Activated CD8-positive, alpha-beta T cell treated with anti-CD3 and anti-CD28 coated beads for 36 hours (primary cell): Measurements from ENCODE around the gene OR2Z1. TPM values are rescaled to one million over a fixed set of nuclear protein-coding genes. Genes with fewer than 3 reads are reported as not detected.

ENCODE experiments used
- ATAC-seq: fragments of 200-7000 bp; cut with Tn5 transposase; one replicate; pipeline ENCODE4 v1.10.0; 2021; ENCODE audit warnings: mild to moderate bottlenecking, moderate library complexity
- CTCF ChIA-PET: fragments of 350-600 bp; sonication (Branson Sonifier 250); formaldehyde crosslinking; loops from one replicate; lab custom pipeline; 2021; ENCODE audit warnings: antibody characterized with exemption; lab: Charles Lee
- POLR2A ChIA-PET: fragments of 350-600 bp; sonication (Branson Sonifier 250); formaldehyde crosslinking; loops from one replicate; lab custom pipeline; 2021; ENCODE audit warnings: antibody characterized with exemption; lab: Charles Lee
- DNase-seq: peaks from one replicate; pipeline ENCODE4 v3.0.0-alpha.2; 2020
- H3K27ac Mint-ChIP-seq: one replicate; pipeline ENCODE4 v1.8.0; 2021; ENCODE audit warnings: mild to moderate bottlenecking, mixed read lengths
- H3K27me3 Mint-ChIP-seq: one replicate; pipeline ENCODE4 v1.8.0; 2021; ENCODE audit warnings: mixed read lengths
- H3K36me3 Mint-ChIP-seq: one replicate; pipeline ENCODE4 v1.8.0; 2021; ENCODE audit warnings: low read depth, mixed read lengths
- H3K4me1 Mint-ChIP-seq: one replicate; pipeline ENCODE4 v1.8.0; 2021; ENCODE audit warnings: low read depth, mixed read lengths
- H3K4me3 Mint-ChIP-seq: one replicate; pipeline ENCODE4 v1.8.0; 2021; ENCODE audit warnings: mild to moderate bottlenecking, moderate library complexity, mixed read lengths
- H3K9me3 Mint-ChIP-seq: one replicate; pipeline ENCODE4 v1.8.0; 2021; ENCODE audit warnings: mixed read lengths
- intact Hi-C: fragments of 100-400 bp; cut with micrococcal nuclease; formaldehyde crosslinking; loops from one replicate; pipeline ENCODE4 v1.10.0; 2022
- total RNA-seq, 2 experiments: library from RNA; stranded (reverse); gene quantifications; one replicate each; pipeline ENCODE4 v1.2.3, GENCODE V29; 2021
- TF ChIP-seq, protein P1 (sequence below): fragments of 200-600 bp; IDR thresholded peaks from one replicate; pipeline ENCODE4 v1.8.0; 2022; ENCODE audit warnings: antibody characterized with exemption, mild to moderate bottlenecking

OR2Z1 gene
- total RNA-seq, 2 experiments from 2014 or later, result not detected

- TF ChIP-seq, protein P1, sequence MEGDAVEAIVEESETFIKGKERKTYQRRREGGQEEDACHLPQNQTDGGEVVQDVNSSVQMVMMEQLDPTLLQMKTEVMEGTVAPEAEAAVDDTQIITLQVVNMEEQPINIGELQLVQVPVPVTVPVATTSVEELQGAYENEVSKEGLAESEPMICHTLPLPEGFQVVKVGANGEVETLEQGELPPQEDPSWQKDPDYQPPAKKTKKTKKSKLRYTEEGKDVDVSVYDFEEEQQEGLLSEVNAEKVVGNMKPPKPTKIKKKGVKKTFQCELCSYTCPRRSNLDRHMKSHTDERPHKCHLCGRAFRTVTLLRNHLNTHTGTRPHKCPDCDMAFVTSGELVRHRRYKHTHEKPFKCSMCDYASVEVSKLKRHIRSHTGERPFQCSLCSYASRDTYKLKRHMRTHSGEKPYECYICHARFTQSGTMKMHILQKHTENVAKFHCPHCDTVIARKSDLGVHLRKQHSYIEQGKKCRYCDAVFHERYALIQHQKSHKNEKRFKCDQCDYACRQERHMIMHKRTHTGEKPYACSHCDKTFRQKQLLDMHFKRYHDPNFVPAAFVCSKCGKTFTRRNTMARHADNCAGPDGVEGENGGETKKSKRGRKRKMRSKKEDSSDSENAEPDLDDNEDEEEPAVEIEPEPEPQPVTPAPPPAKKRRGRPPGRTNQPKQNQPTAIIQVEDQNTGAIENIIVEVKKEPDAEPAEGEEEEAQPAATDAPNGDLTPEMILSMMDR, result no peak
- no peak for ATAC-seq
- Mint-ChIP-seq H3K4me3 (no peak overlapping the region), H3K9me3 (peaks cover 5% of the 10 kb centered on the region), H3K27me3 (no peaks in the 10 kb centered on the region), H3K27ac (no peak overlapping the region), H3K4me1 (peaks cover 13% of the 10 kb centered on the region), H3K36me3 (no peaks in the 10 kb centered on the region)
- POLR2A ChIA-PET, result interaction anchor here (0.6 kb wide), 1 partner anchor 8 kb away, joined by 3 read pairs; no protein-coding TSS in a partner anchor
- DNase-seq, result no peak
- CTCF ChIA-PET, result interaction anchor here (1.8 kb wide), 1 partner anchor 13 kb away, joined by 7 read pairs; no protein-coding TSS in a partner anchor
- intact Hi-C loops, result no loop called here
Observed at GRCh38 chr19:8680676-8681344, 40.6 kb upstream of the OR2Z1 start.

DNA sequence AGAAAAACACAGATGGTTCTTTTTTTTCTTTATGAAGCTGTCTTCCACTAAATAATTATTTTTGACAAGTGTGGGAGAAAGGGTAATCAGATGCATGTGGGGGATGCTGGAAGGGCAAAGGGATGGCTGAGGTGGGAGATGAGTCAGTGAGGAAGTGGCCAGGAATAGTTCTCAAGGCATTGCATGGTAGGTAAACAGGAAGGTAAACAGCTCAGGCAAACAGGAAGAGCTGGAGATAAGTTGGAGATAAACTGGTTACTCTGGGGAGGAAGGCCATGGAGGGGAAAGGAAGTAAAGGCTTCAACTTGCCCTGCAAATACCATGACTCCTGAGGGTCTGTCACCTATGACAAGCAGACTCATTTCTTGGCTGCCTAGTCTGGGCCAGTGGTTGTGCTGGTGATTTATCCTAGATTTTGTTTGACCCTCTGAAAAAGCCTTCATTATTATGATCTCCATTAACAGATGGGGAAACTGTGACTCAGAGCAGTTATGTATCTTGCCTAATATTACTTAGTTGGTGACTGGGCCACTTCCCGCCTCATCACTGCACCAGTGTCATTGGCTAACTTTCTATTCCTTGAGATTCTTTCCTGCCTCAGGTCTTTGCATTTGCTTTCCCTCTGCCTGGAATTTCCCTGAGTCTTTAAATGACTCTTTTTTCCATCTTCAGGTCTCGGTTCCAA is 39.9 kb upstream of the OR2Z1 start:
- Mint-ChIP-seq H3K27ac (no peak overlapping the region), H3K9me3 (peaks cover 5% of the 10 kb centered on the region), H3K4me1 (peaks cover 13% of the 10 kb centered on the region), H3K27me3 (no peaks in the 10 kb centered on the region), H3K36me3 (no peaks in the 10 kb centered on the region), H3K4me3 (no peak overlapping the region)
- DNase-seq, result no peak
- ChIA-PET CTCF (interaction anchor here (1.8 kb wide), 1 partner anchor 12 kb away, joined by 7 read pairs; no protein-coding TSS in a partner anchor), POLR2A (interaction anchor here (0.6 kb wide), 1 partner anchor 8 kb away, joined by 3 read pairs; no protein-coding TSS in a partner anchor)
- TF ChIP-seq, protein P1, result no peak
- intact Hi-C loops, result no loop called here
- no peak for ATAC-seq

GRCh38 chr19:8682472-8682871 is 39.0 kb upstream of the OR2Z1 start:
- ChIA-PET CTCF (no interaction called here), POLR2A (no interaction called here)
- Mint-ChIP-seq H3K4me1 (peaks cover 13% of the 10 kb centered on the region), H3K27ac (no peak overlapping the region), H3K4me3 (no peak overlapping the region), H3K9me3 (peaks cover 5% of the 10 kb centered on the region), H3K36me3 (no peaks in the 10 kb centered on the region), H3K27me3 (no peaks in the 10 kb centered on the region)
- DNase-seq (no peak), ATAC-seq (no peak)
- TF ChIP-seq, protein P1, result no peak
- intact Hi-C loops, result no loop called here

GRCh38 chr19:8682931-8683330 is 38.5 kb upstream of the OR2Z1 start:
- intact Hi-C loops, result no loop called here
- no peak overlapping the region for H3K27ac Mint-ChIP-seq
- TF ChIP-seq, protein P1, result no peak
- CTCF ChIA-PET, result no interaction called here
- H3K9me3 Mint-ChIP-seq, result peaks cover 5% of the 10 kb centered on the region
- no peaks in the 10 kb centered on the region for H3K27me3 Mint-ChIP-seq
- DNase-seq (no peak), ATAC-seq (no peak)
- no peaks in the 10 kb centered on the region for H3K36me3 Mint-ChIP-seq
- peaks cover 13% of the 10 kb centered on the region for H3K4me1 Mint-ChIP-seq
- no peak overlapping the region for H3K4me3 Mint-ChIP-seq
- POLR2A ChIA-PET, result no interaction called here
